GM19351 (cell line): Measurements from ENCODE around the gene SKAP2.
A peak's percentile ranks its signal among the peaks of the same experiment; 100 is the strongest.
"Not testable (repeated sequence)": the region's sequence is repeated elsewhere in the genome, so short reads cannot be mapped to it uniquely, and the experiment has no call there.

Source experiments
- ATAC-seq: cut with Tn5 transposase; IDR thresholded peaks from one replicate; pipeline ENCODE4 v1.9.1; 2021; ENCODE audit warnings: mild to moderate bottlenecking, moderate library complexity; ENCODE audit not compliant: unreplicated experiment

Gene SKAP2

DNA sequence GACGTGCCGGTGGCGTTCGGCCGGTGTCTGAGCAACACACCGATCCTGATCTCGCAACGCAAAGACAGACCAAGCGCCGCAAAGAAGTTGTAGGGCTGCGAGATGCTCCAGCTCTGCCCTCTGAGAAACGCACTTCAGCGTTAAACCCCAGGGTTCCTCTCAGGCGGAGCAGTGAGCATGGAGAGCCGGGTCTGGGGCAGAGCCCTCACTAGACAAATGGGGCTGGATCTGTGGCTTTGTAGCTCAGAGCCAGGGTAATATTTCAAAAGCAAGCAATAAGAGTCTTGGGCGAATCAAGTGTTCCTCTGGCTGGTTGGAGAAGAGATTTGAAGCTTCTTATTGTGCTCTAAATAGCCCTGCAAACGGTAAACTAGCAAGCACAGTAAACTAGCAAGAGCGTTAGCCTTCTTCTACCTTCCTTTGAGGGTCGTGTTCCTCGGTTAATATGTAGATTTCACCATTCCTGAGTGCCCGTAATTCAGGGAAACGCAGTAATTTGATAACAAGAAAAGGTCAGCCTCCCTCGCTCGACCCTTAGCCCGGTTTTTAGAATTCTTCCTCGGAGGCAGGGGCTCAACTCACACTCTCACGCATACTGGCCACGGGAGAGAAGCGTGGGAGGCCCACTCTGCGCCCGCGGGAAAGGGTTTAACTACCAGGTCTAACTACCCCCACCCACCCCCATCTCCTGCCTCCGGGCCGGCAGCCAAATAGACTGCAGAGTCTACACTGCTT is 6.7 kb downstream of the SKAP2 start:
- peak; percentile 51 for ATAC-seq

DNA sequence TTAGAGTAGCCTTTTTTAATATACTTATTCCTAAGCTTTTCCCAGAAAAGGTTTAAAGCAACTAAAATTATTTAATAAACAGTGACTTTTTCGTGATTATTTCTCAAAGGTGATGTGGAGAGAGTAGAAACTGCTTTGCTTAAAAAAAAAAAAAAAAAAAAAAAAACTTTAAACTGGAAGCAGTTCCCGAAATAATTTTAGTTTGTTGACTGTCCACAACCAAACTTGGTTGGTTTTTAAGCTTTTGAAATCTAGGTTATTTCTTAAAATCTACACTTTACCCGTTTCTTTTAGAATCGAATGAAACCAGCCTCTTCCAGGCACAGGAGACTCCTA is 7.3 kb downstream of the SKAP2 start:
- ATAC-seq, result no peak

- ATAC-seq, result no peak
Measured at GRCh38 chr7:26856176-26856985, 8.0 kb downstream of the SKAP2 start.

- no peak for ATAC-seq
Measured at GRCh38 chr7:26854876-26855855, 9.2 kb downstream of the SKAP2 start.

GRCh38 chr7:26853788-26854393 is 10.5 kb downstream of the SKAP2 start:
- ATAC-seq, result no peak

GRCh38 chr7:26850193-26850651 is 14.2 kb downstream of the SKAP2 start:
- no peak for ATAC-seq

DNA sequence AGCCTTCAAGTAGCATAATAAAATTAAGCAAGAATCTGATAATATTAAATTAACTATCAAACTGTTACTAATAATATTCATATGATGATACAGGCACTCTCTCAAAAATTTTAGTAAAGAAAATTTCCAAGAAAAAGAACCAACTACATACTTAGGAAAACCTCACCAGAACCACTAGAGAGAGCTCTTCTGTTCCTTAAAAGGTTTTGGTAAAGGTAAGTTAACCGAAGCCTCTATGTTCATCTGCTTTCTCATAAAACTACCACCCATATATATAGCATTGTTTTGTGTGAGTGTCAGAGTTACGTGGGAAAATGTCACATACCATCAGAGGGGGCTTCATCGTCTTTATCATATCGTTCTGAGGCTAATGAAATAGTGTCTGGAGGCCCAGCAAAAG is 20.7 kb downstream of the SKAP2 start:
- no peak for ATAC-seq

DNA sequence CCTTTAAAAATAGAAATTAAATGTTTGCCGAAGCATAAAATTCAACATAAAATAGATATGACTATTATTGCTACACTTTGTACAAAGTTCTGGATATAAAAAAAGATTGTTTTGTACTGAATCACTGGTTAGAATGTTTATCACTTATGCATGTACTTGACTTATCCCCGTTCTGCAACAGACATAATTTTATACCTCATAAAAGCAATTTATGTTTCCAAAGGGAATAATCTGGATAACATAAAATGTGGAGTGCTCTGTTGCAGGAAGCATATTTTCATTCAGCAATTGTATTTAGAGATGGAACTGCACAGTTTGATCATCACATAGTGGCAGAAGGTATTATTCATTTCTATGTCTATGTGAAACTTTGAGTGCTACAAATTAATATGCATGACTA is 21.5 kb downstream of the SKAP2 start:
- no peak for ATAC-seq

DNA sequence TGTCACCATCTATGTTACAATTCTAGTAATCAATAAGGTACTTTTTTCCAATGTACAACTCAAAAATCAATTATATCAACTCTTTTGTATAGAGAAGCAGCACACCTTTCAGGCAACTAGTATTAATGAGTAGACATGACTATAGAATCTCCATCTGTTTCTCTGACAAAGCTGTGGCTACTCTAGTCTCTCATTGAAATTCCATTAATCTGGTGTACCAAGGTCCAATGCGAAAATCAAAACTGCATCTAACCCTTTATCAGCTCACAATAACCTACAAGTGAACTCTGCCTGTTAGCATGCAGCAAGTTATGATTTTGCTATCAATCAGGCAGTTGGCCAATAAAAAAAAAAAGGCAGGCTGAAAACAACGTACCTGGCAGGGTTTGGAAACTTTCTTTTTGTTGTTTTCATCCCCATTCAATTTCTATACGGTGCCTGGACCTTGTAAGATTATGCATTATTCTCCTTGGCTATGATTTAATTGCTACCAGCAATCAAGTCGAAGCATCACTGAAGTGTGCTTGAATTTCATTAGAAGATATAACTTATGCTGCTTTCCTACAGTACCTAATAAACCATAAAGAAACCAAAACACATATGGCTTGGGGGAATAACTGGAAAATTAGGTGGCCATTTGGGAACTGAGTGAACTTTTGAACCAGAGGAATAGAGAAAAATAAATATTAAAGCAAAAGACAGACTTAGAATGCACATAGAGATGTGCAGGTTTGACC is 23.2 kb downstream of the SKAP2 start:
- ATAC-seq, result no peak

DNA sequence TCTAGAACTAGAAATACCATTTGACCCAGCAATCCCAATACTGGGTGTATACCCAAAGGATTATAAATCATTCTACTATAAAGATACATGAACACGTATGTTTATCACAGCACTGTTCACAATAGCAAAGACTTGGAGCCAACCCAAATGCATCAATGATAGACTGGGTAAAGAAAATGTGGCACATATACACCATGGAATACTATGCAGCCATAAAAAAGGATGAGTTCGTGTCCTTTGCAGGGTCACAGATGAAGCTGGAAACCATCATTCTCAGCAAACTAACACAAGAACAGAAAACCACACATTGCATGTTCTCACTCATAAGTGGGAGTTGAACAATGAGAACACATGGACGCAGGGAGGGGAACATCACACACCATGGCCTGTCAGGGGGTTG is 27.6 kb downstream of the SKAP2 start:
- not testable (repeated sequence) for ATAC-seq

DNA sequence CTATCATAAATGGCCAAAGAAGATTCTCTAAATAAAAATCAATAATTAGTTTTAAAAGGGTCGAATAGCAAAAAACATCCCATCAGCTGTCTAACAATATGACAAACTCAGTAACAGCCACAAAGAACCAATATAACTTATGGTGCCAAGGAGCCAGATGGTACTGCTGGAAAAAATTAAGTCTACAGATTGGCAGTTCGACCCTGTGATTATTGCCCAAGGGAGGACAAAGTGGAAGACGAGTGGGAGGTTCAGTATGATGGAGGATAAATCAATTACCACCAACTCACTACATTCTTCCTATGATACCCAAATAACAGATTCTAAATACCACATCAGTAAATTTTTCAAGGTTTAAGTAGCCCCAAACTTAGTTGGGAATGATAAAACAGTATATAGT is 49.0 kb downstream of the SKAP2 start:
- no peak for ATAC-seq

GRCh38 chr7:26813432-26813831 is 51.0 kb downstream of the SKAP2 start:
- no peak for ATAC-seq

GRCh38 chr7:26794541-26794940 is 69.8 kb downstream of the SKAP2 start:
- ATAC-seq, result no peak

DNA sequence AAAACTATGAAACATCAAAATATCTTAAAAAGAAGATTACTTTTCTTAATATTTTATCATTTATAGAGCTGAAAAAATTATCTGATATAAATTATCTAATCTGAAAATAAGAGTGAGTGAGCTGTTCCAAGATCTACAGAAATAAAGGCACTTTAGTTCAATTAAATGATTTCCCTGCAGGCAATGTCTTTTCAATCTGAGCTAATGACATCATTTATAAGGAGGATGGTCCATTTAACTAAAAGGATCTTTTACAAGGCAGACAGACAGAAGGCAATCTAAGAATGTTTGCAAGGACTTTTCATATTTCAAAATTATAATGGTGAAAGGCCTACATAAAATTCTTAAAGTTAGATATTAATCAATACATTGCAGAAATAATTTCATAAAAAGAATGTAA is 71.8 kb downstream of the SKAP2 start:
- no peak for ATAC-seq

DNA sequence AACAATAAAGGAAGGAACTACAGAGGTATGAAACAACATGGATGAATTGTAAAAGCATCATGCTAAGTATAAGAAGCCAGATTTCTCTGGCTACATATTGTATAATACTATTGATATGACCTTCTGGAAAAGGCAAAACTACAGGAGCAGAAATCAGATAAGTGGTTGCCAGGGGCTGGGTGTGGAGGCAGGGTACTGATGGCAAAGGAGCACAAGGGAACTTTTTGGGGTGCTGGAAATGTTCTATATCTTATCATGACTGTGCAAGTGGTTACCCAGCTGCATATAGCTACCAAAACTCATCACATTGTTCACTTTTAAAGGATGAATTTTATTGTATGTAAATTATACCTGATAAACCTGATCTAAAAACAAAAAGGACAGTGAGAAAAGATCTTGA is 72.4 kb downstream of the SKAP2 start:
- no peak for ATAC-seq

DNA sequence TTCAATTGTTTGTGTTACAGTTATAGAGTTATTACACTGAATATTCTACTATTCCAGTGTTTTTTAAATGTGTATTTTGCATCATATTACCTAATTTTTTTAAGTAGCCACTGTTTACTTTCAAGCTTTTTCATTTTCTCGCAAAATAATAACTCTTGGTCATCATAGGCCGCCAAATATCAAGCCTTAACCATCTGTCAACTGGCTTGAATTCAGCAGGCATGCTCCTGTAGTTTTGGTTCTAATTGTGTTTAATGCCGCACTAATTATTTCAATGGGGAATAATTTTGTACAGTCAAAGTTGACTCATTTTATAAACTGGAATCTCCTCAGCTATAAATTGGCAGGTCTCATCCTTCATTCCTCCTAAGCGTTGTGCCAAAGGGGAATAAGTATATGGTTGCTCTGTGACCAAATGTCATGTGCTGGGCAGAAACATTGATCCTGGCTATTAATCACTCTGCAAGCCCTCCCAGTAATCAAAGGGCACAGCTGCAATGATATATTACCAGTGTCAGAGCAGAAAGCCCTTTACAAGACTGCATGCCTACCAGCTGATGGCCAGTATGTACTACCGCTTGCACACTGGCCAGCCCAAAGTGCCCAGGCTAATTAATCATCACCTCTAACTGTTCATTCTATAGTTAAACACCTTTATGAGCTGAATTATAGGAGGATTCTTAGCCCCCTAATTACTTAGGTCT is 74.8 kb downstream of the SKAP2 start:
- ATAC-seq, result no peak

GRCh38 chr7:26787701-26788100 is 76.7 kb downstream of the SKAP2 start:
- ATAC-seq, result no peak

DNA sequence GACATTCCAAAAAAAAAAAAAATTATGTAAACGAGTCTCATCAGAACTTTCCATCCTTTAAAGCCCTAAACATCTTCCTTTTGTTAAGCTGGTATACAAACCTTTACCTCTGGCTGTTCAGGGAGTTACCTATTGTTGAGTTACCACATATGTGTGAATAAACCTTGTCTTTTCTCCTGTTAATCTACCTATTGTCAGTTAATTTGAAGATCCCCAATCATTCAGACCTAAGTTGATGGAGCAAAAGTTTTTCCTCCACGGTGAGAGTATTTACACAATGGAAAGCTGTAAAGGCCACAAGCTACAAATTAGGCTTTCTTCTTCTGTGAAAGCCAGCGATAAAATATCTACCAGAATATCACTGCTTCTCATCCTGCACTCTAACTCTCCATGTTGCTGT is 80.3 kb downstream of the SKAP2 start:
- ATAC-seq, result no peak

- ATAC-seq, result no peak
Measured at GRCh38 chr7:26782501-26782900, 81.9 kb downstream of the SKAP2 start.
